HG03159 (cell line): ENCODE data around the gene CPSF3.
"Not testable (repeated sequence)": the region's sequence is repeated elsewhere in the genome, so short reads cannot be mapped to it uniquely, and the experiment has no call there.

ENCODE experiments used
- ATAC-seq: cut with Tn5 transposase; IDR thresholded peaks from one replicate; pipeline ENCODE4 v1.9.1; 2021; ENCODE audit warnings: mild to moderate bottlenecking, moderate library complexity; ENCODE audit not compliant: unreplicated experiment

The CPSF3 gene

GRCh38 chr2:9498210-9498609 is 74.8 kb downstream of the CPSF3 start:
- no peak for ATAC-seq

DNA sequence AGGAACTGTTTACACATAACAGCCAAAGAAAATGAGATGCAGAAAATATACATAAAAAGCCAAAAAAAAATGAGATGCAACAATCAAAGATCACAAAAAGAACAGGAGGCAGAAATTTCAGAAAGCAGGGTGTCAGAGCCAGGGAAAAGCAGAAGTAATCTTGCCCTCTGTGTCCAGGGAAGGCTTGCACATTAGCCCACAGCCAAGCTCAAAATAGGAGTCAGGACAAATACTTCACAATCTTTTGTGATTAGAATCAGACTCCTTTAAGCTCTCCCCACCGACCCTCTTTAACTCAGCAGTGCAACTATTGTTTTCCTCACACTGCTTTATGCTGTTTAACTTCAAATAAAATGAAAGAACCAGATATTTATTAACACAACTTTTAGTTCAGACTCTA is 85.5 kb downstream of the CPSF3 start:
- ATAC-seq: no peak

GRCh38 chr2:9513946-9514345 is 90.5 kb downstream of the CPSF3 start:
- not testable (repeated sequence) for ATAC-seq

- ATAC-seq: no peak
Observed at GRCh38 chr2:9517118-9517782, 93.8 kb downstream of the CPSF3 start.

DNA sequence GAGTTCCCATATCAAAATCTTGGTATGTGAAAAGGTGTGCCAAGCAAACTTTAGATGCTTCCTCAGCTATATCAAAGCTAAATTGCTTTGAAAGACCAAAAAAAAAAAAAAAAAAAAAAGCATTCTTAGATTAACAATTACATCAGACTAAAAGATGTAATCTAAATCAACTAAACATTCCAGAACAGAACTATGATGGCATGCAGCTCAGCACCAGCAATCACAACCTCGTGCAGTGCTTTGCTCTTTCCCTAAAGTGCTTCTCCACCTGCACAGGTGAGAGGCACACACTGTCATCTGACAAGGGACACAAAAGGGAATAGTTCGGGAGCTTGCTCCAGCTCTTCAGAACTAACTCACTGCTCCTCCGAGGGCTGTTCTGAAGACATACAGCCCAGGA is 94.7 kb downstream of the CPSF3 start:
- ATAC-seq: no peak

DNA sequence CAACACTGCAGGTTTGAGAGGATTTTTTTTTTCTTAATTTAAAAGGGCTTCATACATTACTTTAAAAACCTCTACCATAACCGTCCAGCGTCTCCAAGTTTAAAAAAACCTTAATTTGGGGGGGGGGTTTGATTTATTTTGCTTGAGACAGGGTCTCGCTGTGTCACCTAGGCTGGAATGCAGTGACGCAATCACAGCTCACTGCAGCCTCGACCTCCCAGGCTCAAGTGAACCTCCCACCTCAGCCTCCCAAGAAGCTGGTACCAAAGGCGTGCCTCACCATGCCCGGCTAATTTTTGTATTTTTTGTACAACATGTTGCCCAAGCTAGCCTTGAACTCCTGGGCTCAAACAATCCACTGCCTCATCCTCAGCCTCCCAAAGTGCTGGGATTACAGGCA is 95.3 kb downstream of the CPSF3 start:
- ATAC-seq: no peak

- no peak for ATAC-seq
Observed at GRCh38 chr2:9519250-9519649, 95.8 kb downstream of the CPSF3 start.
